ENCODE measurements around the gene TLN1. TPM values are rescaled to one million over a fixed set of nuclear protein-coding genes. Genes with fewer than 3 reads are reported as not detected.
A peak's percentile ranks its signal among the peaks of the same experiment; 100 is the strongest.

The TLN1 gene
- 337 and 346 TPM in 2 replicates for total RNA-seq (2012; rRNA removed)
- 224 and 228 TPM in 2 replicates for polyA plus RNA-seq (2012; rRNA removed)
- 134 and 262 TPM in 2 replicates for polyA plus RNA-seq (2012; cell fraction: cytosol; rRNA removed)
- 206 and 469 TPM in 2 replicates for polyA plus RNA-seq (2012; cell fraction: nucleus; rRNA removed; ENCODE audit: low replicate concordance)
- Bru-seq, nascent RNA: percentile 96 among the genes with signal in this experiment
- percentile 98 among the genes with signal in this experiment for BruChase-seq, experiment 1, labeled RNA remaining after a 6-hour chase
- percentile 97 among the genes with signal in this experiment for BruChase-seq, experiment 2, labeled RNA remaining after a 2-hour chase
- long read RNA-seq, partial matches to known transcripts: 302 of 322 reads
- long read RNA-seq, other reads (novel, unspliced or antisense): 20 of 322 reads

DNA sequence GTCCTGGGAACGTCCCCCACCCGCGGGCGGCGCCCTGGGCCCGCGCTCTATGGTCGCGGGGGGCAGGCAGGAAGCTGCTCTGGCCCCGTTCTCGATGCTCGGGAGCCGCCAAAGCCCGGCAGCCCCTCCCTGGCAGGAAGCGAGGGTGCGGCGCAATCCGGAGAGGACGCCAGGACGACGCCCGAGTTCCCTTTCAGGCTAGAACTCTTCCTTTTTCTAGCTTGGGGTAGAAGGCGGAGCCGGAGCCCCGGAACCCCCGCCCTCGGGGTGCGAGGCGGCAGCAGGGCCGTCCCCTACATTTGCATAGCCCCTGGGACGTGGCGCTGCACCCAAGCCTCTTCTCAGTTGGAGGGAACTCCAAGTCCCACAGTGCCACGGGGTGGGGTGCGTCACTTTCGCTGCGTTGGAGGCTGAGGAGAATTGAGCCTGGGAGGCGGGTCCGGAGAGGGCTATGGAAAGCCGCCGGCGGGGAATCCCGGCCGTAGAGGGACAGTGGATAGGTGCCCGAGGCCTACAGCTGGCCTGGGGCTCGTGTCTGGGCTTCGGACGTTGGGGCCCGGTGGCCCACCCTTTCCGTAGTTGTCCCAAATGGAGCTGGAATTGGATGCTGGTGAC, at the start of gene TLN1, which contains the start of gene CREB3:
TLN1 (minus strand) TSS at position 11 of the 615 bp plus-strand sequence. CDS start 6,501 bp downstream, outside the sequence.
CREB3 (plus strand) TSS at position 482 of the 615 bp plus-strand sequence; CDS start at position 589, 107 bp downstream.
- peak within 1 kb of the TSS; percentile 90 for H3K27ac ChIP-seq (ENCODE audit: insufficient read depth, low read length)
- peak within 1 kb of the TSS; percentile 96 for H3K18ac ChIP-seq (ENCODE audit: low read depth, low read length)
- peak within 1 kb of the TSS; percentile 99 for H3K4me3 ChIP-seq (ENCODE audit: insufficient read depth, low read depth, low read length)
- no peaks in the 10 kb centered on the region for H3K27me3 ChIP-seq (ENCODE audit: control insufficient read depth, insufficient read depth, low read length)
- H3K9ac ChIP-seq (ENCODE audit: low read depth, low read length): peak within 1 kb of the TSS; percentile 99
- H4K5ac ChIP-seq (ENCODE audit: low read depth, low read length): peak within 1 kb of the TSS; percentile 92
- DNase-seq (peak; percentile 99), ATAC-seq (ENCODE audit: low read depth) (peak; percentile 68)
- peak within 1 kb of the TSS; percentile 99 for H4K91ac ChIP-seq (ENCODE audit: insufficient read depth, low read depth, low read length)
- BruUV-seq (replicated peaks): no TSS peak
- H3K4me1 ChIP-seq (ENCODE audit: control insufficient read depth, insufficient read depth, low read length): peaks cover 17% of the 10 kb centered on the region
- no peaks in the 10 kb centered on the region for H3K9me3 ChIP-seq (ENCODE audit: control insufficient read depth, insufficient read depth, low read length)
- H2BK120ac ChIP-seq (ENCODE audit: low read depth, low read length): peak within 1 kb of the TSS; percentile 80
- H3K79me1 ChIP-seq (ENCODE audit: low read depth in 1 of 2, low read length in 2 of 2): peaks cover 21 to 75% of the 10 kb centered on the region in 2 experiments
- peak within 1 kb of the TSS; percentile 6; the same call in 1 of the 2 replicates for H2BK20ac ChIP-seq (ENCODE audit: low read depth, low read length)
- H3K56ac ChIP-seq (ENCODE audit: extremely low read depth, insufficient read depth, low read length): peak within 1 kb of the TSS; percentile 98
- intact Hi-C loops (cut with micrococcal nuclease) (no loop called here), in situ Hi-C loops (cut with MboI; ENCODE audit: low sequenced_read_pairs) (no loop called here), dilution Hi-C loops (cut with HindIII; ENCODE audit: low sequenced_read_pairs, unreplicated experiment) (no loop called here)
- peak within 1 kb of the TSS; percentile 100 for H3K23ac ChIP-seq (ENCODE audit: low read depth, low read length)
- peak within 1 kb of the TSS; percentile 90 for H2AFZ ChIP-seq (replicated peaks; ENCODE audit: low read length, poor library complexity)
- peak within 1 kb of the TSS; percentile 99 for H2AK9ac ChIP-seq (replicated peaks; ENCODE audit: low read depth, low read length, poor library complexity)
- H2BK15ac ChIP-seq (ENCODE audit: low read depth, low read length): peak within 1 kb of the TSS; percentile 45; the same call in 2 of the 3 replicates
- H3K9me1 ChIP-seq (ENCODE audit: insufficient read depth, low read length): no peaks in the 10 kb centered on the region
- H3K4me2 ChIP-seq (ENCODE audit: low read depth, low read length): peak within 1 kb of the TSS; percentile 96
- peak within 1 kb of the TSS; percentile 96 for H2BK5ac ChIP-seq (ENCODE audit: low read depth, low read length, poor library complexity, severe bottlenecking)
- H3K36me3 ChIP-seq (ENCODE audit: control insufficient read depth, insufficient read depth, low read length): peaks cover 17% of the 10 kb centered on the region
- H4K20me1 ChIP-seq (ENCODE audit: insufficient read depth, low read length): peaks cover 29% of the 10 kb centered on the region
- H3K14ac ChIP-seq (replicated peaks; ENCODE audit: low read depth, low read length): peak within 1 kb of the TSS; percentile 99
- ChIA-PET POLR2A (ENCODE audit: unreplicated experiment) (interaction anchor here (0.5 to 1.4 kb wide), 6 partner anchors 42 to 230 kb away, joined by 3 to 6 read pairs (median 4); partner anchors contain the start of genes ARHGEF39 and TPM2), CTCF (interaction anchor here (0.9 to 1.6 kb wide), 5 partner anchors 36 to 74 kb away, joined by 3 to 8 read pairs (median 5); partner anchors contain the start of genes CCDC107 and RMRP)
- TF ChIP-seq BHLHE40 (IDR thresholded peaks at IDR 0.05; ENCODE audit: low read depth, low read length) (no peak; the same call in 1 of the 2 replicates), USF2 (IDR thresholded peaks at IDR 0.05; ENCODE audit: low read depth, low read length) (peak; percentile 70), FOS (IDR thresholded peaks at IDR 0.05; ENCODE audit: low read depth, low read length) (peak; percentile 72), MXI1 (IDR thresholded peaks at IDR 0.05; ENCODE audit: borderline replicate concordance, low read depth, low read length) (peak; percentile 6; the same call in 1 of the 2 replicates), MAZ (IDR thresholded peaks at IDR 0.05; ENCODE audit: borderline replicate concordance, low read depth, low read length) (peak; percentile 96), CTCF (conservative IDR thresholded peaks at IDR 0.05; ENCODE audit: low read depth, low read length) (0 out of 2 replicates have a peak, but pooled peaks have one; percentile 19), CEBPB (IDR thresholded peaks at IDR 0.05; ENCODE audit: low read depth, low read length) (no peak), POLR2A (IDR thresholded peaks at IDR 0.05; ENCODE audit: low read depth, low read length) (peak; percentile 98)
- WGBS, 2 experiments (ENCODE audit: extremely low coverage in 2 of 2, insufficient read length in 1 of 2): 0% methylated on average over 26 of the region's 49 CpGs; no CpG with 5 or more reads in 1 of the 2 experiments
- peak within 1 kb of the TSS; percentile 82 to 91 for H4K8ac ChIP-seq (ENCODE audit: low read depth in 2 of 2, low read length in 2 of 2)
- H3K4ac ChIP-seq (ENCODE audit: low read depth, low read length): peak within 1 kb of the TSS; percentile 99
- H2AK5ac ChIP-seq (ENCODE audit: low read depth, low read length): peak within 1 kb of the TSS; percentile 97
